GM08714 (cell line): ENCODE results near the gene ZNF235.
"Not testable (repeated sequence)": the region's sequence is repeated elsewhere in the genome, so short reads cannot be mapped to it uniquely, and the experiment has no call there.

Source experiments
- H3K4me3 ChIP-seq: fragments of 200-500 bp; sonication (Bioruptor generic); 2 replicates; pipeline ENCODE4 v1.5.1; 2014; ENCODE audit warnings: mild to moderate bottlenecking, low read length, inconsistent platforms
- ZNF274 ChIP-seq: IDR thresholded peaks from 2 replicates; pipeline ENCODE4 v1.6.1; 2012; ENCODE audit warnings: mild to moderate bottlenecking, low read depth, low read length

The ZNF235 gene

GRCh38 chr19:44304659-44305193, at the start of gene ZNF235:
ZNF235 (minus strand) TSS chr19:44305025; CDS start chr19:44303404, 1,621 bp downstream.
- H3K4me3 ChIP-seq = peak within 1 kb of the TSS; percentile 76
- TF ChIP-seq ZNF274 = no peak

- no peak overlapping the region for H3K4me3 ChIP-seq
- TF ChIP-seq ZNF274 = no peak
Observed at GRCh38 chr19:44346556-44346955, 41.7 kb upstream of the ZNF235 start.

- TF ChIP-seq ZNF274 = no peak
Observed at GRCh38 chr19:44345959-44346358, 41.1 kb upstream of the ZNF235 start.

GRCh38 chr19:44344255-44344654, 39.4 kb upstream of the ZNF235 start:
- TF ChIP-seq ZNF274 = no peak
- no peak overlapping the region for H3K4me3 ChIP-seq

More at GRCh38 chr19:44345959-44346358, 41.1 kb upstream of the ZNF235 start:
- no peak overlapping the region for H3K4me3 ChIP-seq

- no peak for TF ChIP-seq ZNF274
- no peak overlapping the region for H3K4me3 ChIP-seq
Observed at GRCh38 chr19:44341794-44342193, 37.0 kb upstream of the ZNF235 start.

- H3K4me3 ChIP-seq = not testable (repeated sequence)
Observed at GRCh38 chr19:44334639-44335038, 29.8 kb upstream of the ZNF235 start.

GRCh38 chr19:44332145-44332544, 27.3 kb upstream of the ZNF235 start:
- TF ChIP-seq ZNF274 = no peak
- H3K4me3 ChIP-seq = no peak overlapping the region

GRCh38 chr19:44315883-44316282, 11.1 kb upstream of the ZNF235 start:
- no peak for TF ChIP-seq ZNF274
- no peak overlapping the region for H3K4me3 ChIP-seq

- no peak for TF ChIP-seq ZNF274
- H3K4me3 ChIP-seq = no peak overlapping the region
Observed at GRCh38 chr19:44313231-44313630, 8.4 kb upstream of the ZNF235 start.

GRCh38 chr19:44308011-44308410, 3.2 kb upstream of the ZNF235 start:
- H3K4me3 ChIP-seq = no peak overlapping the region
- no peak for TF ChIP-seq ZNF274

GRCh38 chr19:44306283-44306682, 1.5 kb upstream of the ZNF235 start:
- TF ChIP-seq ZNF274 = no peak
- no peak overlapping the region for H3K4me3 ChIP-seq

GRCh38 chr19:44305457-44305856, 632 bp upstream of the ZNF235 start:
- H3K4me3 ChIP-seq = peak overlapping the region; percentile 76; the same call in 1 of the 2 replicates
- TF ChIP-seq ZNF274 = no peak

GRCh38 chr19:44303976-44304568, 753 bp downstream of the ZNF235 start:
- H3K4me3 ChIP-seq = peak overlapping the region; percentile 76
- no peak for TF ChIP-seq ZNF274

GRCh38 chr19:44303320-44303719, 1.5 kb downstream of the ZNF235 start:
- TF ChIP-seq ZNF274 = no peak
- H3K4me3 ChIP-seq = no peak overlapping the region

GRCh38 chr19:44284968-44285367, 19.9 kb downstream of the ZNF235 start:
- no peak overlapping the region for H3K4me3 ChIP-seq
- no peak for TF ChIP-seq ZNF274

- no peak for TF ChIP-seq ZNF274
- H3K4me3 ChIP-seq = no peak overlapping the region
Observed at GRCh38 chr19:44282846-44283245, 22.0 kb downstream of the ZNF235 start.
